ENCODE results near the gene HIP1.
"Not testable (repeated sequence)": the region's sequence is repeated elsewhere in the genome, so short reads cannot be mapped to it uniquely, and the experiment has no call there.

The HIP1 gene

GRCh38 chr7:75609416-75609815 is 129.3 kb downstream of the HIP1 start:
- not testable (repeated sequence) for DNase-seq

- no peak for DNase-seq
Measured at GRCh38 chr7:75608451-75609122, 130.2 kb downstream of the HIP1 start.

GRCh38 chr7:75604408-75604807 is 134.3 kb downstream of the HIP1 start:
- DNase-seq = no peak

- DNase-seq = not testable (repeated sequence)
Measured at GRCh38 chr7:75602831-75603230, 135.9 kb downstream of the HIP1 start.

- no peak for DNase-seq
Measured at GRCh38 chr7:75601539-75601938, 137.2 kb downstream of the HIP1 start.

- DNase-seq = not testable (repeated sequence)
Measured at GRCh38 chr7:75600748-75601147, 138.0 kb downstream of the HIP1 start.

GRCh38 chr7:75599244-75599781 is 139.4 kb downstream of the HIP1 start:
- peak in 13 of 14 donors; percentile 49 to 95 (median 86) for DNase-seq

GRCh38 chr7:75596727-75597614 is 141.8 kb downstream of the HIP1 start:
- no peak for DNase-seq

- no peak for DNase-seq
Measured at GRCh38 chr7:75595766-75596165, 143.0 kb downstream of the HIP1 start.

GRCh38 chr7:75593500-75594184 is 145.1 kb downstream of the HIP1 start:
- not testable (repeated sequence) for DNase-seq

- DNase-seq = no peak
Measured at GRCh38 chr7:75591467-75592255, 147.1 kb downstream of the HIP1 start.

- DNase-seq = no peak
Measured at GRCh38 chr7:75590373-75591005, 148.3 kb downstream of the HIP1 start.

- no peak for DNase-seq
Measured at GRCh38 chr7:75584354-75584753, 154.4 kb downstream of the HIP1 start.

- DNase-seq = no peak
Measured at GRCh38 chr7:75583255-75583654, 155.5 kb downstream of the HIP1 start.

GRCh38 chr7:75579899-75580298 is 158.8 kb downstream of the HIP1 start:
- DNase-seq = no peak

GRCh38 chr7:75578081-75578480 is 160.7 kb downstream of the HIP1 start:
- no peak for DNase-seq

GRCh38 chr7:75575488-75576121 is 163.1 kb downstream of the HIP1 start:
- DNase-seq = peak in 2 of 14 donors; percentile 28 to 48

- no peak for DNase-seq
Measured at GRCh38 chr7:75573477-75574019, 165.2 kb downstream of the HIP1 start.

- no peak for DNase-seq
Measured at GRCh38 chr7:75572814-75573213, 165.9 kb downstream of the HIP1 start.

- DNase-seq = peak in 6 of 14 donors; percentile 7 to 45 (median 20)
Measured at GRCh38 chr7:75572396-75572795, 166.3 kb downstream of the HIP1 start.

- no peak for DNase-seq
Measured at GRCh38 chr7:75571209-75571608, 167.5 kb downstream of the HIP1 start.

Measured in C1 segment of cervical spinal cord (tissue), 14 donors.